ENCODE results near the gene AARS1.
"Not testable (repeated sequence)": the region's sequence is repeated elsewhere in the genome, so short reads cannot be mapped to it uniquely, and the experiment has no call there.

GRCh38 chr16:70224645-70225044 lies 64.7 kb downstream of the AARS1 start:
- TF ChIP-seq, protein P1, sequence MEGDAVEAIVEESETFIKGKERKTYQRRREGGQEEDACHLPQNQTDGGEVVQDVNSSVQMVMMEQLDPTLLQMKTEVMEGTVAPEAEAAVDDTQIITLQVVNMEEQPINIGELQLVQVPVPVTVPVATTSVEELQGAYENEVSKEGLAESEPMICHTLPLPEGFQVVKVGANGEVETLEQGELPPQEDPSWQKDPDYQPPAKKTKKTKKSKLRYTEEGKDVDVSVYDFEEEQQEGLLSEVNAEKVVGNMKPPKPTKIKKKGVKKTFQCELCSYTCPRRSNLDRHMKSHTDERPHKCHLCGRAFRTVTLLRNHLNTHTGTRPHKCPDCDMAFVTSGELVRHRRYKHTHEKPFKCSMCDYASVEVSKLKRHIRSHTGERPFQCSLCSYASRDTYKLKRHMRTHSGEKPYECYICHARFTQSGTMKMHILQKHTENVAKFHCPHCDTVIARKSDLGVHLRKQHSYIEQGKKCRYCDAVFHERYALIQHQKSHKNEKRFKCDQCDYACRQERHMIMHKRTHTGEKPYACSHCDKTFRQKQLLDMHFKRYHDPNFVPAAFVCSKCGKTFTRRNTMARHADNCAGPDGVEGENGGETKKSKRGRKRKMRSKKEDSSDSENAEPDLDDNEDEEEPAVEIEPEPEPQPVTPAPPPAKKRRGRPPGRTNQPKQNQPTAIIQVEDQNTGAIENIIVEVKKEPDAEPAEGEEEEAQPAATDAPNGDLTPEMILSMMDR (IDR thresholded peaks at IDR 0.05): not testable (repeated sequence)
- not testable (repeated sequence) for TF ChIP-seq POLR2A (IDR thresholded peaks at IDR 0.05)

Data from lower leg skin (tissue), 3 donors.